GM18873 (cell line): Measurements from ENCODE around the gene FSIP1.

Source experiments
- ATAC-seq: cut with Tn5 transposase; IDR thresholded peaks from one replicate; pipeline ENCODE4 v1.9.1; 2021; ENCODE audit warnings: mild to moderate bottlenecking, moderate library complexity, moderate number of reproducible peaks; ENCODE audit not compliant: unreplicated experiment, low FRiP score

FSIP1 gene

GRCh38 chr15:39721893-39722292, 60.7 kb downstream of the FSIP1 start:
- no peak for ATAC-seq

GRCh38 chr15:39720621-39721611, 61.7 kb downstream of the FSIP1 start:
- no peak for ATAC-seq

- ATAC-seq, result no peak
These were observed 62.6 kb downstream of the FSIP1 start for GRCh38 chr15:39720081-39720480.

- ATAC-seq, result no peak
These were observed 63.5 kb downstream of the FSIP1 start for GRCh38 chr15:39719109-39719508.

- no peak for ATAC-seq
These were observed 65.5 kb downstream of the FSIP1 start for GRCh38 chr15:39717134-39717533.

- ATAC-seq, result no peak
These were observed 68.4 kb downstream of the FSIP1 start for GRCh38 chr15:39714251-39714650.

GRCh38 chr15:39713846-39714245, 68.8 kb downstream of the FSIP1 start:
- no peak for ATAC-seq

GRCh38 chr15:39710681-39711080, 72.0 kb downstream of the FSIP1 start:
- ATAC-seq, result no peak

GRCh38 chr15:39709941-39710340, 72.7 kb downstream of the FSIP1 start:
- ATAC-seq, result no peak

GRCh38 chr15:39706206-39706605, 76.4 kb downstream of the FSIP1 start:
- ATAC-seq, result no peak

GRCh38 chr15:39704689-39705088, 78.0 kb downstream of the FSIP1 start:
- no peak for ATAC-seq

GRCh38 chr15:39704235-39704634, 78.4 kb downstream of the FSIP1 start:
- no peak for ATAC-seq

GRCh38 chr15:39701988-39702387, 80.7 kb downstream of the FSIP1 start:
- no peak for ATAC-seq

GRCh38 chr15:39700375-39700700, 82.3 kb downstream of the FSIP1 start:
- no peak for ATAC-seq

- no peak for ATAC-seq
These were observed 82.9 kb downstream of the FSIP1 start for GRCh38 chr15:39699516-39700374.

GRCh38 chr15:39698444-39699390, 83.9 kb downstream of the FSIP1 start:
- no peak for ATAC-seq

GRCh38 chr15:39697509-39697908, 85.1 kb downstream of the FSIP1 start:
- ATAC-seq, result no peak

GRCh38 chr15:39695793-39696192, 86.8 kb downstream of the FSIP1 start:
- no peak for ATAC-seq

GRCh38 chr15:39692356-39693327, 90.0 kb downstream of the FSIP1 start:
- no peak for ATAC-seq
